ENCODE data around the gene CBX5. TPM values are rescaled to one million over a fixed set of nuclear protein-coding genes. Genes with fewer than 3 reads are reported as not detected.
A peak's percentile ranks its signal among the peaks of the same experiment; 100 is the strongest.
"Not testable (repeated sequence)": the region's sequence is repeated elsewhere in the genome, so short reads cannot be mapped to it uniquely, and the experiment has no call there.

The CBX5 gene
- total RNA-seq, 1 donor from 2014 or later = 219 TPM

GRCh38 chr12:54228471-54228870, 51.5 kb downstream of the CBX5 start:
- peak overlapping the region; percentile 37 for H3K27ac Mint-ChIP-seq
- TF ChIP-seq CTCF (IDR thresholded peaks at IDR 0.05; ENCODE audit: unreplicated experiment) = no peak
- peaks cover 21% of the 10 kb centered on the region for H3K4me1 Mint-ChIP-seq
- no peaks in the 10 kb centered on the region for H3K9me3 Mint-ChIP-seq
- no peaks in the 10 kb centered on the region for H3K36me3 Mint-ChIP-seq
- H3K4me3 Mint-ChIP-seq = no peak overlapping the region
- DNase-seq (ENCODE audit: low spot score in 2 of 2, unreplicated experiment in 2 of 2) = no peak
- no peaks in the 10 kb centered on the region for H3K27me3 Mint-ChIP-seq (ENCODE audit: low read depth)

- not testable (repeated sequence) for H3K27ac Mint-ChIP-seq; H3K9me3 Mint-ChIP-seq; H3K4me3 Mint-ChIP-seq; H3K27me3 Mint-ChIP-seq (ENCODE audit: low read depth); DNase-seq (ENCODE audit: low spot score in 2 of 2, unreplicated experiment in 2 of 2); H3K36me3 Mint-ChIP-seq
- peaks cover 16% of the 10 kb centered on the region for H3K4me1 Mint-ChIP-seq
Observed at GRCh38 chr12:54227927-54228326, 52.0 kb downstream of the CBX5 start.

GRCh38 chr12:54227376-54227775, 52.5 kb downstream of the CBX5 start:
- no peak for DNase-seq (ENCODE audit: low spot score in 2 of 2, unreplicated experiment in 2 of 2)
- no peaks in the 10 kb centered on the region for H3K9me3 Mint-ChIP-seq
- no peak for TF ChIP-seq CTCF (IDR thresholded peaks at IDR 0.05; ENCODE audit: unreplicated experiment)
- H3K27me3 Mint-ChIP-seq (ENCODE audit: low read depth) = no peaks in the 10 kb centered on the region
- H3K4me3 Mint-ChIP-seq = no peak overlapping the region
- no peak overlapping the region for H3K27ac Mint-ChIP-seq
- peaks cover 10% of the 10 kb centered on the region for H3K4me1 Mint-ChIP-seq
- H3K36me3 Mint-ChIP-seq = no peaks in the 10 kb centered on the region

- H3K4me3 Mint-ChIP-seq = no peak overlapping the region
- DNase-seq (ENCODE audit: low spot score in 2 of 2, unreplicated experiment in 2 of 2) = no peak
- H3K27ac Mint-ChIP-seq = no peak overlapping the region
- no peaks in the 10 kb centered on the region for H3K36me3 Mint-ChIP-seq
- no peak for TF ChIP-seq CTCF (IDR thresholded peaks at IDR 0.05; ENCODE audit: unreplicated experiment)
- peaks cover 10% of the 10 kb centered on the region for H3K4me1 Mint-ChIP-seq
- no peaks in the 10 kb centered on the region for H3K27me3 Mint-ChIP-seq (ENCODE audit: low read depth)
- H3K9me3 Mint-ChIP-seq = no peaks in the 10 kb centered on the region
Observed at GRCh38 chr12:54225666-54226065, 54.3 kb downstream of the CBX5 start.

- no peak overlapping the region for H3K4me3 Mint-ChIP-seq
- no peaks in the 10 kb centered on the region for H3K9me3 Mint-ChIP-seq
- no peak for TF ChIP-seq CTCF (IDR thresholded peaks at IDR 0.05; ENCODE audit: unreplicated experiment)
- no peaks in the 10 kb centered on the region for H3K36me3 Mint-ChIP-seq
- no peak overlapping the region for H3K27ac Mint-ChIP-seq
- peaks cover 13% of the 10 kb centered on the region for H3K4me1 Mint-ChIP-seq
- DNase-seq (ENCODE audit: low spot score in 2 of 2, unreplicated experiment in 2 of 2) = no peak
- peaks cover 9% of the 10 kb centered on the region for H3K27me3 Mint-ChIP-seq (ENCODE audit: low read depth)
Observed at GRCh38 chr12:54222609-54223008, 57.3 kb downstream of the CBX5 start.

- Mint-ChIP-seq H3K4me3 (no peak overlapping the region), H3K36me3 (no peaks in the 10 kb centered on the region), H3K27me3 (ENCODE audit: low read depth) (peaks cover 20% of the 10 kb centered on the region), H3K27ac (no peak overlapping the region), H3K9me3 (no peaks in the 10 kb centered on the region), H3K4me1 (peaks cover 24% of the 10 kb centered on the region)
- TF ChIP-seq CTCF (IDR thresholded peaks at IDR 0.05; ENCODE audit: unreplicated experiment) = no peak
- no peak for DNase-seq (ENCODE audit: low spot score in 2 of 2, unreplicated experiment in 2 of 2)
Observed at GRCh38 chr12:54221402-54221984, 58.4 kb downstream of the CBX5 start.
